ENCODE measurements around the gene KIF16B.

- TF ChIP-seq CTCF (IDR thresholded peaks at IDR 0.05; ENCODE audit: insufficient read depth, low read length) (no peak), REST (IDR thresholded peaks at IDR 0.05; ENCODE audit: insufficient replicate concordance, low read depth) (no peak), POLR2AphosphoS5 (IDR thresholded peaks at IDR 0.05; ENCODE audit: low read depth) (no peak)
These were observed 270.4 kb downstream of the KIF16B start for GRCh38 chr20:16302818-16303217.
